Testis (tissue), 2 donors: ENCODE data around the gene SCAMP5.

Source experiments
- POLR2A ChIP-seq: fragments of 450-650 bp; IDR thresholded peaks from one replicate; pipeline ENCODE4 v1.6.1; 2017; ENCODE audit warnings: antibody characterized with exemption, mild to moderate bottlenecking, moderate library complexity
- TF ChIP-seq, protein P1 (sequence below), 3 experiments: fragments of 450-650 bp in 2 of 3; fragments of 200-600 bp in 1 of 3; sonication (generic) in 1 of 3; IDR thresholded peaks; one replicate each; pipeline ENCODE4 v1.5.1; 2016 to 2019; ENCODE audit warnings: antibody characterized with exemption in 3 of 3, mild to moderate bottlenecking in 2 of 3, moderate library complexity in 1 of 3

DNA sequence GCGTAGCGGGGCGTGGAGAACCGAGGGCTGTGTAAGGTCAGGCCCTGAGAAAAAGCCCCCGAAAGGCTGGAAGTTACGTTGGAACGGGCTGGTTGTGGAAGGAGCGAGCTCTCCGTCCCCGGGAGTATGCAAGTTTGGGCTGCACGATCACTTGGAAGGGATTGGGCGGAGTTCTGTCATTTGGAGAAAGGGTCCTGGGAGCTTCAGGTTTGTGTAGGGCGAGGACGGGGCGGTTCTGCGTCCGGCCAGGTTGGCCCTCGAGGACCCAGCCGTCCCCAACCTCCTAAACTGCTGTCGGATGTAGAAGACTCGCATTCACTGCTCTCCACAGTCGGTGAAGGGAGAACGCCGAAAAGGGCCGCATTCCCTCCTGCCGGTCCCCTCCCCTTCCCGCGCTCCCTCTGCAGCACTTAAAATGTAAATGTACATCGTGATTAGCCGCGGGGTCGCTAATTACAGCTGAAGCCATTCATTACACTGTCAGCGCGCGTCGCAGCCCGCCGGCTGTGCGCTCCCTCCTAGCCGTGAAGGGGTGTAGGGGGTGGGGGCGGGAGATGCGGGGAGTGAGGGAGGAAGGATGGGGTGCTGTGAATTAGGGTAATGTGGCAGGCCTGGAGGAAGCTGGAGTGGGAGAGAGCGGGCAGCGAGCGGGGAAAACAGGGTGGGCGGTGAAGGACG, 36.3 kb upstream of the SCAMP5 start:
- TF ChIP-seq, protein P1, sequence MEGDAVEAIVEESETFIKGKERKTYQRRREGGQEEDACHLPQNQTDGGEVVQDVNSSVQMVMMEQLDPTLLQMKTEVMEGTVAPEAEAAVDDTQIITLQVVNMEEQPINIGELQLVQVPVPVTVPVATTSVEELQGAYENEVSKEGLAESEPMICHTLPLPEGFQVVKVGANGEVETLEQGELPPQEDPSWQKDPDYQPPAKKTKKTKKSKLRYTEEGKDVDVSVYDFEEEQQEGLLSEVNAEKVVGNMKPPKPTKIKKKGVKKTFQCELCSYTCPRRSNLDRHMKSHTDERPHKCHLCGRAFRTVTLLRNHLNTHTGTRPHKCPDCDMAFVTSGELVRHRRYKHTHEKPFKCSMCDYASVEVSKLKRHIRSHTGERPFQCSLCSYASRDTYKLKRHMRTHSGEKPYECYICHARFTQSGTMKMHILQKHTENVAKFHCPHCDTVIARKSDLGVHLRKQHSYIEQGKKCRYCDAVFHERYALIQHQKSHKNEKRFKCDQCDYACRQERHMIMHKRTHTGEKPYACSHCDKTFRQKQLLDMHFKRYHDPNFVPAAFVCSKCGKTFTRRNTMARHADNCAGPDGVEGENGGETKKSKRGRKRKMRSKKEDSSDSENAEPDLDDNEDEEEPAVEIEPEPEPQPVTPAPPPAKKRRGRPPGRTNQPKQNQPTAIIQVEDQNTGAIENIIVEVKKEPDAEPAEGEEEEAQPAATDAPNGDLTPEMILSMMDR (IDR thresholded peaks at IDR 0.05), result no peak
- no peak for TF ChIP-seq POLR2A
